ENCODE measurements around the gene GLIS1.

DNA sequence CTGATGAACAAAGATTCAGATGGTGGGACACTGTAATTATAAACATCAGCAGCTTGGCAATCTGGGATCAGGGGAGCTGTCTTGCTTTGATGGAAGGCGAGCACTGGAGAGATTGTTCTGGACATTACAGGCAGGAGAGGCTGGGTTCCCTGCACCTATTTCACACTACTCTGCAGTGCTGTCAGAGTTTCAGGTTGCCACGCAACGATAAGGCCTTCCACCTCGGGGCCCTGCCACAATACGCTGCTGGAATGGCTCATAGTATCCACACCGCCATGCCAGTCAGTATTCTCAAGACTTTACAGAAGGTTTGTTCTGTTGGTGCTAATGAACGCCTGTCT, 96.8 kb downstream of the GLIS1 start:
- TF ChIP-seq EZH2 (IDR thresholded peaks at IDR 0.05), result no peak
- TF ChIP-seq POLR2AphosphoS5 (IDR thresholded peaks at IDR 0.05; ENCODE audit: borderline replicate concordance, low read depth, low read length), result no peak

All from SK-N-MC (cell line).